SK-N-MC (cell line): Measurements from ENCODE around the gene SNX30.

Experiments
- EZH2 ChIP-seq: fragments of 200-600 bp; sonication (generic); IDR thresholded peaks from one replicate; pipeline ENCODE4 v1.6.1; 2017; ENCODE audit warnings: antibody characterized with exemption
- POLR2AphosphoS5 ChIP-seq: IDR thresholded peaks from 2 replicates; pipeline ENCODE4 v1.6.1; 2012; ENCODE audit warnings: mild to moderate bottlenecking, low read depth, low read length, borderline replicate concordance

DNA sequence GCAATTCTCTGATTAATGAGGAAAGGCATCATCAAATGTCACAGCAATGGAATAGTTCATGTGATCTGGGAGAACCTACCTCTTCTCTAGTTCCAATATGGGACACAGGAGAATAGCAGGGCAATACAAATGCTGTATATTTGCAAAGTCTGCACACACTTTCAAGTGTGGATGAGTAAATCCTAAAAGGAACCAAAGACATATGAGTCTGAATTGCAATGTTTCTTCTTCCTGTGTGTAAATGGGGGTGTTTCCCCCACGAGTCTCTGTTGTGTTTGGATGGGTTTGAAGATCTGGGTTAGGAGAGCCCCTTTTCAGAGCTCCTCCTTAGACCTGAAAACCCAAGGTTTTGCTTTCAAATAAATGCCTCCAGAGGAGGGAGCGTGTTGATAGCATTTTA, 113.2 kb downstream of the SNX30 start:
- TF ChIP-seq EZH2, result no peak
- TF ChIP-seq POLR2AphosphoS5, result no peak
